Mesendoderm (in vitro differentiated cells): ENCODE measurements around the gene RBBP8.
A peak's percentile ranks its signal among the peaks of the same experiment; 100 is the strongest.

ENCODE experiments used
- DNase-seq: peaks from one replicate; pipeline ENCODE4 v3.0.0; 2013
- H2AK5ac ChIP-seq: 2 replicates; pipeline ENCODE4 v1.6.1; 2013; ENCODE audit warnings: low read length, inconsistent platforms
- H2BK120ac ChIP-seq: 2 replicates; pipeline ENCODE4 v1.6.1; 2013; ENCODE audit warnings: low read depth, mild to moderate bottlenecking, low read length, moderate library complexity, mixed read lengths
- H2BK15ac ChIP-seq: replicated peaks from 2 replicates; pipeline ENCODE4 v1.6.1; 2013; ENCODE audit warnings: low read depth, mild to moderate bottlenecking, moderate library complexity
- H2BK5ac ChIP-seq: 2 replicates; pipeline ENCODE4 v1.6.1; 2013; ENCODE audit warnings: low read length, inconsistent platforms
- H3K18ac ChIP-seq: 2 replicates; pipeline ENCODE4 v1.6.1; 2013; ENCODE audit warnings: mild to moderate bottlenecking, low read length, mixed read lengths
- H3K23ac ChIP-seq: one replicate; pipeline ENCODE4 v1.6.1; 2013; ENCODE audit warnings: low read length
- H3K27ac ChIP-seq: 2 replicates; pipeline ENCODE4 v1.5.1; 2013; ENCODE audit warnings: low read depth, mild to moderate bottlenecking, inconsistent platforms, low read length, moderate library complexity
- H3K27me3 ChIP-seq: 2 replicates; pipeline ENCODE4 v1.6.1; 2013; ENCODE audit warnings: low read length, control low read depth, mild to moderate bottlenecking, inconsistent platforms; ENCODE audit not compliant: insufficient read depth, poor library complexity
- H3K36me3 ChIP-seq: 2 replicates; pipeline ENCODE4 v1.6.1; 2013; ENCODE audit warnings: low read length, inconsistent platforms; ENCODE audit not compliant: control insufficient read depth, insufficient read depth
- H3K4ac ChIP-seq: one replicate; pipeline ENCODE4 v1.6.1; 2013; ENCODE audit warnings: low read depth, mild to moderate bottlenecking, low read length, moderate library complexity
- H3K4me1 ChIP-seq: 2 replicates; pipeline ENCODE4 v1.6.1; 2013; ENCODE audit warnings: low read depth, low read length, inconsistent platforms; ENCODE audit not compliant: control insufficient read depth
- H3K4me2 ChIP-seq: 2 replicates; pipeline ENCODE4 v1.6.1; 2013; ENCODE audit warnings: low read length
- H3K4me3 ChIP-seq: 2 replicates; pipeline ENCODE4 v1.5.1; 2013; ENCODE audit warnings: mild to moderate bottlenecking, low read length
- H3K56ac ChIP-seq: one replicate; pipeline ENCODE4 v1.6.1; 2013; ENCODE audit warnings: low read length
- H3K79me1 ChIP-seq: 2 replicates; pipeline ENCODE4 v1.6.1; 2013; ENCODE audit warnings: low read length, inconsistent platforms
- H3K79me2 ChIP-seq: 2 replicates; pipeline ENCODE4 v1.6.1; 2013; ENCODE audit warnings: mild to moderate bottlenecking, low read length; ENCODE audit not compliant: control insufficient read depth, insufficient read depth
- H3K9ac ChIP-seq: 2 replicates; pipeline ENCODE4 v1.6.1; 2013; ENCODE audit warnings: low read length, inconsistent platforms
- H4K5ac ChIP-seq: one replicate; pipeline ENCODE4 v1.6.1; 2013; ENCODE audit warnings: low read length
- H4K8ac ChIP-seq: one replicate; pipeline ENCODE4 v1.6.1; 2013; ENCODE audit warnings: low read depth, mild to moderate bottlenecking, control low read depth, low read length, moderate library complexity
- WGBS: extraction: QIAGEN DNeasy Blood & Tissue Kit; methylation state at CpG from one replicate; pipeline ENCODE4 v1.1.7; 2013; ENCODE audit warnings: low lambda C conversion rate, missing lambda C conversion rate; ENCODE audit not compliant: insufficient coverage; ENCODE audit errors: extremely low coverage; 5-methylcytosine and 5-hydroxymethylcytosine counted together

Gene RBBP8

GRCh38 chr18:23021623-23022022 lies 88.5 kb downstream of the RBBP8 start:
- no peak overlapping the region for H3K4ac ChIP-seq
- no peak overlapping the region for H4K8ac ChIP-seq
- H3K23ac ChIP-seq = no peak overlapping the region
- no peaks in the 10 kb centered on the region for H3K4me1 ChIP-seq
- H3K27me3 ChIP-seq = no peaks in the 10 kb centered on the region
- H3K79me1 ChIP-seq = no peaks in the 10 kb centered on the region
- no peak overlapping the region for H3K9ac ChIP-seq
- no peak for DNase-seq
- H3K56ac ChIP-seq = no peak overlapping the region
- no peak overlapping the region for H2BK15ac ChIP-seq
- H3K27ac ChIP-seq = no peak overlapping the region
- no peak overlapping the region for H2BK120ac ChIP-seq
- H2AK5ac ChIP-seq = no peak overlapping the region
- no peaks in the 10 kb centered on the region for H3K79me2 ChIP-seq
- WGBS = no CpG with 5 or more reads among the region's 2 CpGs
- H4K5ac ChIP-seq = no peak overlapping the region
- H3K36me3 ChIP-seq = no peaks in the 10 kb centered on the region
- H3K4me3 ChIP-seq = no peak overlapping the region
- no peak overlapping the region for H3K18ac ChIP-seq
- no peak overlapping the region for H2BK5ac ChIP-seq
- H3K4me2 ChIP-seq = no peak overlapping the region

- H3K27ac ChIP-seq = no peak overlapping the region
- H3K23ac ChIP-seq = no peak overlapping the region
- no peak overlapping the region for H2BK120ac ChIP-seq
- no peak overlapping the region for H3K4ac ChIP-seq
- no peaks in the 10 kb centered on the region for H3K4me1 ChIP-seq
- H4K8ac ChIP-seq = no peak overlapping the region
- no peak overlapping the region for H3K18ac ChIP-seq
- H3K9ac ChIP-seq = no peak overlapping the region
- no peaks in the 10 kb centered on the region for H3K79me1 ChIP-seq
- no peak overlapping the region for H2BK5ac ChIP-seq
- H3K4me3 ChIP-seq = no peak overlapping the region
- no CpG with 5 or more reads among the region's 4 CpGs for WGBS
- no peak overlapping the region for H3K4me2 ChIP-seq
- no peaks in the 10 kb centered on the region for H3K36me3 ChIP-seq
- no peak overlapping the region for H3K56ac ChIP-seq
- H4K5ac ChIP-seq = no peak overlapping the region
- peak; percentile 88 for DNase-seq
- no peaks in the 10 kb centered on the region for H3K27me3 ChIP-seq
- no peaks in the 10 kb centered on the region for H3K79me2 ChIP-seq
- no peak overlapping the region for H2BK15ac ChIP-seq
- H2AK5ac ChIP-seq = no peak overlapping the region
Observed at GRCh38 chr18:23032030-23032582, 99.0 kb downstream of the RBBP8 start.

GRCh38 chr18:23033056-23033455 lies 99.9 kb downstream of the RBBP8 start:
- Histone ChIP-seq H3K36me3 (no peaks in the 10 kb centered on the region), H4K5ac (no peak overlapping the region)

GRCh38 chr18:23036660-23037201 lies 103.6 kb downstream of the RBBP8 start:
- no peak overlapping the region for H3K23ac ChIP-seq
- H2BK15ac ChIP-seq = no peak overlapping the region
- WGBS = no CpG with 5 or more reads among the region's 3 CpGs

More at GRCh38 chr18:23033056-23033455, 99.9 kb downstream of the RBBP8 start:
- no peak overlapping the region for H3K4me3 ChIP-seq
- H3K9ac ChIP-seq = no peak overlapping the region
- no peak overlapping the region for H3K56ac ChIP-seq
- no peaks in the 10 kb centered on the region for H3K27me3 ChIP-seq
- H2BK120ac ChIP-seq = no peak overlapping the region
- no CpG with 5 or more reads among the region's 5 CpGs for WGBS
- no peak overlapping the region for H4K8ac ChIP-seq
- H3K79me2 ChIP-seq = no peaks in the 10 kb centered on the region
- no peak overlapping the region for H2AK5ac ChIP-seq
- H3K18ac ChIP-seq = no peak overlapping the region
- H2BK5ac ChIP-seq = no peak overlapping the region
- DNase-seq = no peak
- H3K27ac ChIP-seq = no peak overlapping the region
- no peak overlapping the region for H3K4ac ChIP-seq
- no peak overlapping the region for H3K23ac ChIP-seq
- H3K4me2 ChIP-seq = no peak overlapping the region
- no peaks in the 10 kb centered on the region for H3K79me1 ChIP-seq
- no peaks in the 10 kb centered on the region for H3K4me1 ChIP-seq
- H2BK15ac ChIP-seq = no peak overlapping the region

GRCh38 chr18:23037646-23038045 lies 104.5 kb downstream of the RBBP8 start:
- H2BK120ac ChIP-seq = no peak overlapping the region
- no peaks in the 10 kb centered on the region for H3K79me1 ChIP-seq
- no peak overlapping the region for H4K5ac ChIP-seq
- no peaks in the 10 kb centered on the region for H3K27me3 ChIP-seq
- no peak overlapping the region for H3K27ac ChIP-seq
- H3K56ac ChIP-seq = no peak overlapping the region
- no peaks in the 10 kb centered on the region for H3K36me3 ChIP-seq
- no peak overlapping the region for H3K23ac ChIP-seq
- no peak overlapping the region for H2BK5ac ChIP-seq
- no peaks in the 10 kb centered on the region for H3K4me1 ChIP-seq
- no peak overlapping the region for H3K18ac ChIP-seq
- WGBS = no CpG with 5 or more reads among the region's 2 CpGs
- H4K8ac ChIP-seq = no peak overlapping the region
- H3K4ac ChIP-seq = no peak overlapping the region
- H2BK15ac ChIP-seq = no peak overlapping the region
- no peak overlapping the region for H3K4me2 ChIP-seq
- no peak overlapping the region for H2AK5ac ChIP-seq
- no peaks in the 10 kb centered on the region for H3K79me2 ChIP-seq
- DNase-seq = no peak
- H3K9ac ChIP-seq = no peak overlapping the region
- no peak overlapping the region for H3K4me3 ChIP-seq

More at GRCh38 chr18:23036660-23037201, 103.6 kb downstream of the RBBP8 start:
- no peak overlapping the region for H3K4me3 ChIP-seq
- H3K56ac ChIP-seq = no peak overlapping the region
- no peak overlapping the region for H3K4ac ChIP-seq
- DNase-seq = peak; percentile 59
- H3K9ac ChIP-seq = no peak overlapping the region
- H3K4me2 ChIP-seq = no peak overlapping the region
- no peak overlapping the region for H3K27ac ChIP-seq
- no peaks in the 10 kb centered on the region for H3K79me2 ChIP-seq
- H3K18ac ChIP-seq = no peak overlapping the region
- H3K27me3 ChIP-seq = no peaks in the 10 kb centered on the region
- no peaks in the 10 kb centered on the region for H3K36me3 ChIP-seq
- no peak overlapping the region for H2BK5ac ChIP-seq
- no peaks in the 10 kb centered on the region for H3K4me1 ChIP-seq
- H3K79me1 ChIP-seq = no peaks in the 10 kb centered on the region
- no peak overlapping the region for H4K5ac ChIP-seq
- H2AK5ac ChIP-seq = no peak overlapping the region
- no peak overlapping the region for H2BK120ac ChIP-seq
- H4K8ac ChIP-seq = no peak overlapping the region

- DNase-seq = no peak
- no peak overlapping the region for H3K4me3 ChIP-seq
- H4K5ac ChIP-seq = no peak overlapping the region
Observed at GRCh38 chr18:23038712-23039111, 105.6 kb downstream of the RBBP8 start.

More at GRCh38 chr18:23038712-23039111, 105.6 kb downstream of the RBBP8 start:
- no peaks in the 10 kb centered on the region for H3K79me1 ChIP-seq
- H2BK120ac ChIP-seq = no peak overlapping the region
- H3K9ac ChIP-seq = no peak overlapping the region
- no peaks in the 10 kb centered on the region for H3K36me3 ChIP-seq
- WGBS = no CpG with 5 or more reads among the region's 4 CpGs
- H3K4ac ChIP-seq = no peak overlapping the region
- H2BK5ac ChIP-seq = no peak overlapping the region
- H3K23ac ChIP-seq = no peak overlapping the region
- H3K79me2 ChIP-seq = no peaks in the 10 kb centered on the region
- H3K27me3 ChIP-seq = no peaks in the 10 kb centered on the region
- H3K18ac ChIP-seq = no peak overlapping the region
- no peak overlapping the region for H3K4me2 ChIP-seq
- no peak overlapping the region for H2BK15ac ChIP-seq
- H2AK5ac ChIP-seq = no peak overlapping the region
- no peak overlapping the region for H3K56ac ChIP-seq
- H3K4me1 ChIP-seq = no peaks in the 10 kb centered on the region
- H3K27ac ChIP-seq = no peak overlapping the region
- H4K8ac ChIP-seq = no peak overlapping the region
